NCI-H1436 treated with DMSO at 0.1 percent for 48 hours (cell line): ENCODE results near the gene CCDC57.
"Not testable (repeated sequence)": the region's sequence is repeated elsewhere in the genome, so short reads cannot be mapped to it uniquely, and the experiment has no call there.

Source experiments
- DNase-seq: peaks from one replicate; lab custom pipeline; 2025; lab: John Stamatoyannopoulos, UW

CCDC57 gene

GRCh38 chr17:82177276-82177675 lies 35.4 kb downstream of the CCDC57 start:
- DNase-seq = no peak

- DNase-seq = no peak
Measured at GRCh38 chr17:82175951-82176350, 36.7 kb downstream of the CCDC57 start.

DNA sequence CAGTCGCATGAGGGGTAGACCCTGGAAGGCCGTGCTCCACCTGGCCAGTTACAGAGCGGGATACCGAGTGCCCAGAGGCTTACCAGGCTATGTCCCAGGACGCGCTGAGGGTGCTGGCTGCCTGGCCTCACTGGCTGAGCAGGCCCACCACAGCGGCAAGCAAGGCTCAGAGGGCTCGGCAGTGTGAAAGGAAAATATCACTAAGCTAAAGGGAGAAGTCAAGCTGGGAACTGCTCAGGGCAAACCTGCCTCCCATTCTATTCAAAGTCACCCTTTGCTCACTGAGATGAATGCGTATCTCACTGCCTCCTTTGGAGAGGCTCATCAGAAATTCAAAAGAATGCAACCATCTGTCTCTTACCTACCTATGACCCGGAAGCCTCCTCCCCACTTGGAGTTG lies 37.4 kb downstream of the CCDC57 start:
- no peak for DNase-seq

GRCh38 chr17:82174042-82174857 lies 38.4 kb downstream of the CCDC57 start:
- not testable (repeated sequence) for DNase-seq

- DNase-seq = no peak
Measured at GRCh38 chr17:82173351-82174041, 39.1 kb downstream of the CCDC57 start.

DNA sequence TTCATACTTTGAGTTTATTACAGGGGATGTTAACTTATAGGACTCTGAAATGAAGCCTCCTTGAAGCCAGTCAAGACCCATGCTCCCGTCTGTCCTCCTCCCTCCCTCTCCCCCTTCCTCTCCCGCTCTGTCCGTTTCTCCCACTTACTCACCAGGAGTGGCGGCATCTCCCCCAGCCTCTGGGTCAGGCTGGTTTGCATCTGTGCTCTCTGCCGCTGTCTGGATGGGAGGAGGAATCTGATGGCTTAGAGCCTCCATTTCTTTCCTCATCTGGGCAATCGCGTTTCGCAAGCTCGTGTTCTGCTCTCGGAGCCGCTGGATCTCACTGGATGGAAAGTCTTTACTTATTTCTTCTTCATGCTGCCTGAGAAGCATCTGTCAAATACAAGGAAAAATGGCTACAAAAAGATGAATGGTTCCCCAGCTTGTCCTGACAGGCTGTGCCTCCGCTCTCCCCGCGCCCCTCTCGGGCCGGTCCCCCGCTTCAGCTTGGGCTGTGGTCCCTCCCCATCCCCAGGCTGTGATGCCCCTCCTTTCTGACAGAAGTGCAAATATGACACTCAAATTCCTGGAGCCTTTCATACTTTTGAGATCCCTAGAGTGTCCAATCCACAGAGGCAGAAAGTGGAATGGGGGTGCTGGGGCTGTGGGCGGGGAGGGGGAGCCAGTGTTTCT lies 40.0 kb downstream of the CCDC57 start:
- no peak for DNase-seq

- DNase-seq = no peak
Measured at GRCh38 chr17:82171750-82172375, 40.8 kb downstream of the CCDC57 start.

DNA sequence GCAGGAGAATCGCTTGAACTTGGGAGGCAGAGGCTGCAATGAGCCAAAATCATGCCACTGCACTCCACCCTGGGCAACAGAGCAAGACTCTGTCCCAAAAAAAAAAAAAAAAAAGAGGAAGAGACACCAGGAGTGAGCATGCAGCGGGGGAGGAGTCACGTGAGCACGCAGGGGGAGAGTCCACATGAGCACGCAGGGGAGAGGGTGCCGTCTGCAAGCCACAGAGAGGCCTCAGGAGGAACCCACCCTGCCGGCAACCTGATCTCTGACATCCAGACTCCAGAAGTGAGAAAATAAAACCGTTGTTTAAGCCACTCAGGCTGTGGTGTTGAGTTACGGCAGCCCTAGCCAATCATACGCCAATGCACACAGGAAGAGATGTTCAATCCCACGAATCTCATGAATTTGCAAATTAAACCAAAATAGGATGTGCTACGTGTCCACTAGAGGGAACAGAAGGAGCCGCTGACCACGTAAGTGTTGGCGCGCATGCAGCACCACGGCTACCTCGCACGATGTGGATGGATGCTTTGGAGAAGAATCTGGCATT lies 42.2 kb downstream of the CCDC57 start:
- no peak for DNase-seq

- no peak for DNase-seq
Measured at GRCh38 chr17:82168568-82168967, 44.1 kb downstream of the CCDC57 start.

DNA sequence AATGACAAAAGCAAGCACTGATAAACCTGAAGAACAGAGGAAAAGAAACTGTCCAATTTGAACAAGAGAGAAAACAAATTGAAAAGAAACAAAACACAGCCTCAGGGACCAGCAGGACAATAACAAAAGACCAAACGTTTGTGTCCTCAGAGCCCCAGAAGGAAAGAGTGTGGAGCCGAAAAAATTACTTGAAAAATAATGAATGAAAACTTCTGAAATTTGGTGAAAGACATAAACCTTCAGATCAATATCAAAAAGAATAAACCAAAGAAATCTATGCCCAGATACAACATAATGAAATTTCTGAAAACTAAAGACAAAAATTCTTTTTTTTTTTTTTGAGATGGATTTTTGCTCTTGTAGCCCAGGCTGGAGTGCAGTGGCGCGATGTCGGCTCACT lies 45.6 kb downstream of the CCDC57 start:
- DNase-seq = no peak

GRCh38 chr17:82164853-82165252 lies 47.8 kb downstream of the CCDC57 start:
- DNase-seq = no peak

DNA sequence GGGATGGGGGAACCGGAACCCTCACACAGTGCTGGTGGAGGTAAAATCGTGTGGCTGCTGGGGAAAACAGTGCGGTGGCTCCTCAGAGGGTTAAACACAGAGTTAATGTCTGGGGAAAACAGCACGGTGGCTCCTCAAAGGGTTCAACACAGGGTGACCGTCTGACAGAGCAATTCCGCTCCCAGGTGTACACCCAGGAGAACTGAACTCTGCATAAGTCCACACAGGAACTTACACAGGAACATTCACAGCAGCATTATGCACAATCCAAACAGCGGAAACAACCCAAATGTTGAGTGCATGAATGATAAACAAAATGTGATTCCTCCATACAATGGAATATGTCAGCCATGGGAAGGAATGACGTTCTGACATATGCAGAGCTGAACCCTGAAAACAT lies 51.4 kb downstream of the CCDC57 start:
- no peak for DNase-seq

DNA sequence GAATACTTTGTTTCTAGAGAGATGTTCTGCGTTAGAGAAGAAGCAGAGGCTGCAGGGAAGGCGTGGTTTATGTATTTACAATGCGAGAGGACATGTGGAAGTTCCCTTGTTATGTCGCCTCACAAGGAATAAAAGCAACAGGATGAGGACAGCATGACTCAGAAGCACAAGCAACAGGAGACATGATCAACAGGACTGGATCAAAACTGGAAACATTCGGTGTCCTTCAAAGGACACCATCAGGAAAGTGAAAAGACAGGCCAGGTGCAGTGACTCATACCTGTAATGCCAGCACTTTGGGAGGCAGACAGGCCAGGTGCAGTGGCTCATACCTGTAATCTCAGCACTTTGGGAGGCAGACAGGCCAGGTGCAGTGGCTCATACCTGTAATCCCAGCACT lies 52.6 kb downstream of the CCDC57 start:
- DNase-seq = no peak

DNA sequence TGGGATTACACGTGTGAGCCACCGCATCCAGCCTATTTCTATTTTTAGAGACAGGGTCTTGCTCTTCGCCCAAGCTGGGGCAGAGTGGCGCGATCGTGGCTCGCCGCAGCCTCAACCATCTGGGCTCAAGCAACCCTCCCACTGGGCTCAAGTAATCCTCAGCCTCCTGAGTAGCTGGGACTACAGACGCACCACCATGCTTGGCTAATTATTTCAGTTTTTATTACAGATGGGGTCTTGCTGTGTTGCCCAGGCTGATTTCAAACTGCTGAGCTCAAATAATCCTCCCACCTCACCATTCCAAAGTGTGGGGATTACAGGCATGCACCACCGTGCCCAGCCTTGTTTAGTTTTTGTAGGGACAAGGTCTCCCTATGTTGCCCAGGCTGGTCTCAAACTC lies 53.8 kb downstream of the CCDC57 start:
- no peak for DNase-seq

- DNase-seq = no peak
Measured at GRCh38 chr17:82157046-82158035, 55.3 kb downstream of the CCDC57 start.

DNA sequence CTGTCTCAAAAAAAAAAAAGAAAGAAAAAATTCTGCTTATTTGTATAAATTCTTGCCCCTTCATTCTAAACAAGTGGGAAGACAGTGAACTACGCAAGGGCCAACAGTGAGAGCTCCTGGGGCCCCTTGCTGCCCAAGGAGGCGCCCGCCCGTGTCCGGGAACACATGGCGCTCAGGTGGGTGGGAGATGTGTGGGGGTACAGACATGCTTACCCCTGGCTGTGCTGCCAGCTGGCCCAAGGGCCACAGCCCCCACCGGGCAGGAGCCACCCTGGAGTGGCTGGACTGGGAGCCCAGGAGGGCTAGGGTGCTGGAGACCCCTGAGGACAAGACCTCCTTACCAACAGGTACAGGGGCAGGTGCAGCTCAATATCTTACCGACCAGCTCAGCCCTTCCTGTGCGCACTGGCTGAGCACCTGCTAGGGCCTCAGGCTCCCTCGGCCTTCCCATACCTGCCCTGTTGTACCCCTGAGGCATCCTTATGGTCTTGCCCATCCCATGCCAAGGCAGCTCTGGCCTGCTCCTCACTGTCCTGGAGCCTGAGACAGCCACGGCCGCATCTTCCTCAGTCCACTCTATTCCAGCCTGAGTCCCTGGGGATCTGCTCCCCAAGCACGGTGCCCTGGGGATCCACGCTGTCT lies 56.2 kb downstream of the CCDC57 start:
- DNase-seq = no peak

GRCh38 chr17:82155606-82156005 lies 57.0 kb downstream of the CCDC57 start:
- DNase-seq = no peak

DNA sequence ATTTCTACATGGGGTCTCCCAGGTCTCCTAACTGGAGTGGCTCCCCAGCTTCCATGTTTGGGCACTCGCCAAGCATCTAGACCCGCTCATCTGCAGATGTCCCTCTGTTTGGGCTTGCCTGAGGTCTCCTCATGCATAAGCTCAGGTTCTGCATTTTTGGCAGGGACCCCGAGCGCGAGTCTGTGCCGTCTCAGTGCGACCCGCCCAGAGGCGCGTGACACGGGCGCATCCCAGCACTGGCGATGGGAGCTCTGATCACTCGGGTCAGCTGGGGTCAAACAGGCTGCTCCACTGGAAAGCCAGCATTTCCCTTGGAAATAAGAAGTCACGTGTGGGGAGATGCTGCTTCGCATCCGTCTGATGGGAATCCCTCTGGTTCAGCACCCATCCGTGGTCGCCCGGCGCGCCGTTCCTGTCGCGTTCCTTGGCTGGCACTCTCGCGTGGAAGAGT lies 57.7 kb downstream of the CCDC57 start:
- DNase-seq = no peak

DNA sequence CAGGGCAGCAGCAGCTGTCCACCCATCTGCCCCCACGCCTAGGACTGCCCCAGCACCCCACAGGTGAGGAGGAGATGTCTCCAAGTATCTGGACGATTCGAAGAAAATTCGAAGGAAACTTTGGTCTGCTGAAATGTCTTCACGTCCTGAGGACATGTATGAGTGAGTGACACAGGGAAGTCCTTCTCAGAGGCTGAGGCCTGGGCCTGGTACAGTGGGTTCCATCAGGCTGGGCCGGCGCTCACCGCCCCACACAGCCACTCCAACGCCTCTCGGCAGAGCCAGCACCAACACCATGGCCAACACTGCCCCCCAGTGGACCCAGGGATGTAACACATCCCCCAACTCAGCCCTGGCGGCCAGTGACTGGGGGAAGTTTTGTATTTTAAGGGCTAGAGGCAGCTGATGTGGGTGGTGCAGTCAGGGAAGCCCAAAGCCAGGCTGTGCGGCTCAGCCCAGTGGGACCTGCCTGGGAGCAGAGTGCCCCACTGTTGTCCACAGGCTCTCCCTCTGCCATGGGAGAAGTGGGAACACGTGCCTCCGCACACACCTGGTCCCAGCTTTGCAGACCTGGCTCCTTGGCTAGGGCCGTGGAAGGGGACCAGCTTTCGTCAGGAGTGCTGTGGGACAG lies 58.8 kb downstream of the CCDC57 start:
- no peak for DNase-seq

GRCh38 chr17:82153295-82153691 lies 59.3 kb downstream of the CCDC57 start:
- DNase-seq = no peak
